ENCODE results near the gene PHLDA1.
A peak's percentile ranks its signal among the peaks of the same experiment; 100 is the strongest.

The PHLDA1 gene

DNA sequence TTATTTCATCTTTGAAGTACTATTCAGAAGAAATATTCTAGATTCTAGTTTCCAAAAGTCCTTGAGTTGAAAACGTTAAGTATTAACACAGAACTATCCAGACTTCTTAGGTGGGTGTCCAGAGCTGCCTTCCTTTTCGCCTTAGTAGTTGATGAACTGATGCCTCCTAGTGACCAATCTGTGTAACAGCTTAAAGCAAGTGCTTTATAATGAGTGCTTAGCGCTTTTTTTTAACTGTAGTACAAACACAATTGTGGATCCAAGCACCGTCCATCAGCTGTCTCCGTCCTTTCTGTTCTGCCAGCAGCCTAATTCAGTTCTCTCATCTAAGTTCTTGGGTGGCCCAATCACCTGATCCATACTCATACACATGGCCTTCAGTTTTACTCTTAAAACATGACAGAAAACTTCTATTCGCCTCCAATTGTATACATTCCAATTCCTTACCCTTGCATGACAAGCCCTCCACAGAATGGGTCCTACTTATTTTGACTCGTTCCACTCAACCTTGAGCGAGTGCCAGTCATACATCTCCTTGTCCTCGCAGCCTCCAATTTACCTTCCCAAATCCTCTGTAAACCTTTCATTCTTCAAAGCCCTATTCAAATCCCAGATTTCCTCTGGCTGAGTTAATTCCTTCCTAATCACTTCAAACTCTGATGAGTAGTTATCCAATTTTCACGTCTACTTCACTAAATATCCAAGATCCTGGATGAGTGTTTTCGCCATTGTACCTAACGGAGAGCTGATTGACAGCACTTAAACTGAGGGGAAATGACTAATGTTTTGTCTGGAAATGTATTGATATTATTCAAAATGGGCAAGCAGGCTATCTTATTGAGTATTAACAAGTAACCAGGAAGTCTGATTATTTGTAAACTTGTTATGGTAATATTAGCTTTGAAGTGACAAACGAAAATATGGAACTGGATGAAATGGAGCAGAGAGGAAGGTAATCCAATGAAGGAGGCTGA is 5.8 kb upstream of the PHLDA1 start:
- no peak for DNase-seq

DNA sequence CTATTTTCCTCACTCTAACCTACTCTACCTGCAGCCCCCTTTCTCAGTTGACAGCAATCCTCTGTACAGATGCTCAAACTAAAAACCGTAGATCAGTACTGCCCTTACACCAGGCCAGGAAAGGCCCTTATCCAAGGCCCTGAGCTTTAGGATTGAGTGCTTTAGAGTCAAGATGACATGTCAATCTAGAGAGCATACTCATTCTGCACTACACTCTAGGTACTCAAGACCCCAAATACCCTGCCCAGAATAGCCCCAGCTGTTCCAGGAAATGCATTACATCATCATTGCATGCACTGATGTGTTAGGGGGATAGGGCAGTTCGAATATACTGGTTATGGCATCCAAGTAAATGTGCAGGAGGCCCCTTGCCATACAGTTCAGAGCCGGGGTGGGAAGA is 3.5 kb upstream of the PHLDA1 start:
- no peak for DNase-seq

DNA sequence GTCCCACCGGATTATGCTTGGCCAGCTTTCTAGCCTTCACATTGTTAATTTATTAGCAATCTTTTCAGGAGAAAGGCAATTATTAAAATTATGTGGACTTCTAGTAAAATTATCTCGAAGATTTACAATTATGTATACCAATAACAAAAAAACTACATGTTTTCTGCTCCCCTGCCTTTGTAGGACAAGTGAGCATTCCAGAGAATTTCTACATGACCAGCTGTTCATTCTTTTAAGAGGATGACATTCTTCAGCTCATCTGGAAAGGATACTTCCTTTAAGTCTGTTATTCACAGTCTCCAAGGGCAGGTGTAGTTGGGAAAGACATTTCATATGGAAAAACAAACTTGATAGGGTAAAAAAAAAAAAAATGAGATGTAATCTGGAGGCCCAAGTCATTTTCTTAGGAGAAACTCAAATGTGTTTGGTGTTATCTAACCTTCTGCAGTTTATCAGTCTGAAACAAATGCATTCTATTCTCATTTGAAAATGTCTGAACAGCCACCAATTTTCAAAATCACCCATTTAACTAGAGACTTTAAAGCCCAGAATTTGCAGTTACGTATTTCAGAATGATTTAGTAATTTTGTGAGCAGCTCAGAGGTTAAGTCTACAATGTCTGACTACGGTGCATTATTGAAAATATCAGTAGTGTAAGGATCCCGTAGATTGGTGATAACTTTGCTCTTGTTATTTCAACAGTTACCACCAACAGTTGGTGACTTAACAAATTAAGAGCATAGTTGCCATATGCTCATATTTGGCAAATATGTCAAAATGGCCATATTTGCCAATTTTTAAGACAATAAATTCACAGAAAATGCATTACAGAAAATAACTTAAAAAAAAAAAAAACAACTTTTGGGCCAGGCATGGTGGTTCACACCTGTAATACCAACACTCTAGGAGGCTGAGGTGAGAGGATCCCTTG is 1.8 kb upstream of the PHLDA1 start:
- DNase-seq, result no peak

DNA sequence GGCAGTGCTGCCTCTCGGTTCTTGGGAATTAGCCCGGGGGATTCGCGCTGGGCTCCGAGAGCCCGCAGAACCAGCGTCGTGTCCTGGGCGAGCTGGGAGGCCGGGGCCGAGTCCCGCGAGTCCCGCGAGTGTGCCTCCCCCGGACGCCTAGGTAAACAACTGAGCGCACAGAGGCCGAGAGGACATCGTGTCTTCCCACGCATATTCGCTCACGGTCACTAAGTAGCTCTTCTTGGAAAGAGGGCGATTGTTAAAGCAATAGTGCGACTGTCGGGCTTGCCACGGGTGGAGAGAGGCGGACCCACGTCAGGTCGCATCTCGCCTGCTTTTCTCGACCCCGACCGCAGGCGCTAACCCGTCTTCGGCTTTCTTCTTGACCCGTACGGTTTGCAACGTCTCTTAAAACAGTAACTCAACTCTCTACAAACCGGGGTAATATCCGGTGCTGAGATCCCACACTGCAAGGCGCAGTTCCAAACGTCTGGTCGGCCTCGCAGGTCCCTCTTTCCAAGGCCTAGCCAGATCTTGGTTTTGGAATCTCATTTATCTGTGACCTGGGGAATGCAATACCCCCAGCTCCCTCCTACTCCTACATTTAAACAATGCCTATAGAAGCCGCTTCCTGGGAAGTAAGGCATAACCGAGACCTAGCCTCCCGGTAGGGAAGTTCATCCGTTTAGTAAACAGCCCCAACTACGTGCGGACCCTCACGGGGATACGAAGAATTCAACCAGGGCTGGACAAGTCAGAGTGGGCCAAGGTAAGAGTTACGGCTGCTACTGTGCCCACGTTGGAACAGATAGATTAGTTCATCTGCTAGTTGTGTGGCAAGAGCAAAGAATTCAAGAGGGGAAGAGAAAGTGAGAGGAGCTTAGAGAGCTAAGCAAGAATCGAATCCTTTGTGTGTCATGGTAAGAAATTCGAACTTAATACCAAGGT is 736 bp upstream of the PHLDA1 start:
- peak; percentile 32 to 43 for DNase-seq

DNA sequence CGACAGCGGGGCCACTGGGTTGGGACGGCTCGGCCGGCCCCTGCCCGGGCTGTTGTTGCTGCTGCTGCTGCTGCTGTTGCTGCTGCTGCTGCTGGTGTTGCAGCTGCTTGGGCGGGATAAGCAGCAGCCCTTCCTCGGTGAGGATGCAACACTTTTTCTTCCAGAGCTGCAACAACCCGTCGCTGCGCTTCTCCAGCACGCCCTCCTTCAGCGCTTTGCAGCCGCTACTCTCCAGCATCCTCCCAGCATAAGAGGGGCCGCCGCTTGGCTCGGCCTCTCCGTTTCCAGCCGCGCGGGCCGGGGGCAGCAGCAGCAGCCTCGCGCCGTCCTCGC is 529 bp downstream of the PHLDA1 start:
- DNase-seq, result no peak

DNA sequence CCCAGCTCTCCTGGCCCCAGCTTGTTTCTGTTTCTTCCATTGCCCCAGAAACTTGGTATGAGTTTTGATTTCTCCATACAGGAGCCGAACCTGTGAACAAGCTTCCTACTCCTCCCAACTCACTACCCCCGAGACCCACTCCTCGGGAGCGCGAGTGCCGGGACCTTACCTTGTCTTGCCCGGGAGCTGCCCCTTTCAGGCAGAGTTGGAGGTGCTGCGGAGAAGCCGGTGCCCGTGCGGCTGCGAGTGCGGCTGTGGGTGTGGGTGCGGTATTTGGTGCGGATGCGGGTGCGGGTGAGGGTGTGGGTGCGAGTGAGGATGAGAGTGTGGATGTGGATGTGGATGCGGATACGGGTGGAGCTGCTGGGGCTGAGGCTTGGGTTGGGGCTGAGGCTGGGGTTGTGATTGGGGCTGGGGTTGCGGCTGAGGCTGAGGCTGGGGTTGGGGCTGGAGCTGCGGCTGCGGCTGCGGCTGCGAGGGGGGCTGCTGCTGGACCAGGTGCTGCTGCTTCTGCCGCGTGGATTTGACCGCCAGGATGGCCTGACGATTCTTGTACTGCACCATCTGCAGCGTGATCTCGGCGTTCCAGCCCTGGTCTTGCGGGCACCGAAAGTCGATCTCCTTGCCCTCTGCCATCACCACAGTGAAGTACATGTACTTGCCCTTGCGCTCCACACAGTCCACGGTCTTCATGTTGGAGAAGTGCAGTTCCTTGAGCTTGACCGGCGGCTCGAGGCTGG is 1.1 kb downstream of the PHLDA1 start:
- peak; percentile 44 to 45 for DNase-seq

DNA sequence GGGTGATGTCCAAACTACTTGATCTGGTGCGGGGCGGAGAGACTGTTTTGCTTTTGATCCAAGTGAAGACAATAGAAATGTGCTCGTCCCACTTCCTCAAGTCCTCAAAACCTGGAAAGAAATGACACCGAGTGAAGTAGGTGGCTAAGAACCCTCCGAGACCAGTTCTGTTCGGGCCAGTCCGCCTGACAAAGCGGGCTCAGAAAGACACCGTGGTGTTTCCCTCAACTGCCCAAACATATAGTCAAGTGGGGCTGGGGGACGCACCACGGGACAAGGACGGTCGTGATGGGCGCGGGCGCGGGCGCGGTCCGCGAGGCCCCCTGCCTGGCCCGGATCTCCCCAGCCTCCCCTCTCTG is 1.6 kb downstream of the PHLDA1 start:
- DNase-seq, result no peak

DNA sequence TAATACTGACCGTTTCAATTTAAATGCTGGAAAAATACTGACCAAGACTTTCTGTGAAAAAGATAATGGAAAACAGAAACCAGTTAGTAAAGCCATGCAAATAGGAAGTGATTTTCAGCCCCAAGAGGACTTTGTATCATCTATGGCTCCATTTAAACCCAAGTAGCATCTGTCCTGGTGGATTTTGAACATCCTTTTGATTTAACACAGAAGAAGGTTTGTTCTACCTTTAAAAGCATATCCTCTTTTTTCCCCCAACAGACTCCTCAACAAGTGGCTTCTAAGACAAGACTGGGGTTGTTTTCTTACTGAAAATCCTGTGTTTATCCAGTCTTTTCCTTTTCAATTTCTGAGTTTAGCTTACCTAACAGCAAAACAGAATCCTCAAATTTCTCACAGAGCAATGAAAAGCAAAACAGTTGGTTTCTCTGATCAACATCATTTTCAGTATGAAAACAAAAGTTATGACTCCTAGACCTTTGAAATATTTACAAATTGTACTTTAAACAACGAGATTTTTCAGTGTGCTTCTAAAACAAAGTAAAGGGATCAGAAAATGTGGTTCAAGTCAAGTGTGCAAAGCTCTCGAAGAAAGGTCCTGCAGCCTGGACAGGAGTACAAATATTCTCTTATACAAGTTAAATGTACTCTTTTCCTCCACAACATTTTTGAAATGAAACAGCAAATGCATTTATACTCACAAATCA is 2.9 kb downstream of the PHLDA1 start:
- DNase-seq, result no peak

DNA sequence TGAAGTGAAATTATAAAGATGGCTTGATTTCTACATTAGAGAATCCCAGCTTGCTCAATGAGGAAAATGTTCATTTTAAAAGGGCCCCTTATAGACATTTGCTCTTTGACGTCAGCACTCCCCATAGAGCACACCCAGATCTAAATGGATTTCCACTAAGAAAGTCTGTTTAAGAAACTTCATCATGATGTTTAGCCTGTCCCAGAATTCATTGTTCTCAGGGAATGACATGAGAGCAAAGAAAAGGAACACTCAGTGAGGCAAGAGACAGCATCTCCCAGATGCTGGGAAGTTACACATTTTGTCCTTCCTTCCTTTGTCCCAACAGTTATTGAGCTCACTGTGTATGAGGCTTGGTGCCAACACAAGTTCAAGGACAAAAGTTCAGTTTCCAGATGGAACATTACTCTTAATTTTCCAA is 4.9 kb downstream of the PHLDA1 start:
- no peak for DNase-seq

DNA sequence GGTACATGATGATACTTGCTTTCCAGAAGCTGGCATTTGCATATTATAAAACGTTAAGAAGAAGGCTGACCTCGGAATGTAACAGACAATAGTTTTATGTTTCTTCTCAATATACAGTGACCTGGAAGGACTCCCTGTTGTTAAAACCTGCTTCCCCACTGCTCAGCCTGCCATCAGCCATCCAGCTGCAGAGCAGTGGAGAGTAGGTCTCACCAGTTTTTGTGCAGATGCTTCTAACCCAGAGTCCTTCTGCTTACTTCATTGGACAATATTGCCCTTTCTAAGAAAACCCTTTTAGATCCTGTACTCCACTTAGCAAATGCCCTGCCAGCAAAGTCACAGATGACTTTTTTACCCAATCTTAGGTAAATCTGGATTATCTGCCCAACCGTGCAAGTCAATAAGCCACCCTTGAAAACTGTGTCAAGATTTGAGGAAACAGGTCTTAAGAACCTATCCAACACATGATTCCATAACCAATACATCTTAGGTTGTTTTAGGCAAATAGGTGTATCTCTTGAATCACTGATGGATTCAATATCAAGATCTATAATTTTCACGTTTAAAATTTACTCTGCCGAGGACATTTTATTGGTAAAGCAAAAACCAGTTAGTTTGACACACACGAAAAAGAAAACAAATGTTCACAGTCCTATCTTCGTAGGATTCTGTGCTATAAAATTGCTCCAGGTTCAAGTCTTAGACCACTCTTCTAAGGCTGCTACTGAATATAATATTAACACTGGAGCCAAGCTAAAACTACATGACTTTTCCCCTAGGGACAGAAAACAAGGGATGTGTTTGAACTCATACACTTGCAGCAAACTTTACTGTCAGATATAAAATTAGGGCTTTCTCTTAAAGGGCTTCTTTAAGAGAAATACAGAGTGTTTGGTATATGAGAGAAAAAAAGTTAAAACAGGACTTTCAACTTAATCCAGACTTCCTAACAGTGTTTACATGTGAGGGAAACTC is 5.7 kb downstream of the PHLDA1 start:
- no peak for DNase-seq

DNA sequence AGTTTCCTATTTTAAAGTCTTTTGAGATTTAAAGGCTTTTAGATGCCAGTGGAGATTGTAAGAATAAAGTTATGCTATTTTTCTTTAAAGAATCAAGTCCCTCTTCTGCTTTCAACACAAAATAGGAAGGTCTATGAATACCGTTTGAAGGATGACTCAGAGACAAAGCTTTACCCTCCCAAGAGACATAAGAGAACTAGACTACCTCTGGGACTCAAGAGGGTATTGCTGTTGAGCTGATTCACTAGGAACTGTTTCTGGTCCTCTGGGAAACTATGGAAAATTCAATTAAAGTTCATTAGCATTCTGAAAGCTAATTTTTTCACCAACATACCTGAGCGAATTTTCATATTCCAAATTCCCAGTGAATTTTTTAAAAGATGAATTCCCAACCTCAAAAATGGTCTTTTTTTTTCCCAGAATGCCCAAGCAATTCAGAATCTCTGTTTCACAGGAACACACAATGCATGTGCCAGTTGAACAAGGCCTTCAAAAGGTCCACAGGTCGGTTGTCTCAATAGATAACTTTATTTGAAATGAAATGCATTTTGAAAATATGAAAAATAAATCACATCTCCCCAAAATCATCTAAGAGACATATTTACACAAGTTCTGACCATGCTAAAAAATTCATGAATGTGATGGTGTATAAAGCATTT is 6.5 kb downstream of the PHLDA1 start:
- DNase-seq, result no peak

DNA sequence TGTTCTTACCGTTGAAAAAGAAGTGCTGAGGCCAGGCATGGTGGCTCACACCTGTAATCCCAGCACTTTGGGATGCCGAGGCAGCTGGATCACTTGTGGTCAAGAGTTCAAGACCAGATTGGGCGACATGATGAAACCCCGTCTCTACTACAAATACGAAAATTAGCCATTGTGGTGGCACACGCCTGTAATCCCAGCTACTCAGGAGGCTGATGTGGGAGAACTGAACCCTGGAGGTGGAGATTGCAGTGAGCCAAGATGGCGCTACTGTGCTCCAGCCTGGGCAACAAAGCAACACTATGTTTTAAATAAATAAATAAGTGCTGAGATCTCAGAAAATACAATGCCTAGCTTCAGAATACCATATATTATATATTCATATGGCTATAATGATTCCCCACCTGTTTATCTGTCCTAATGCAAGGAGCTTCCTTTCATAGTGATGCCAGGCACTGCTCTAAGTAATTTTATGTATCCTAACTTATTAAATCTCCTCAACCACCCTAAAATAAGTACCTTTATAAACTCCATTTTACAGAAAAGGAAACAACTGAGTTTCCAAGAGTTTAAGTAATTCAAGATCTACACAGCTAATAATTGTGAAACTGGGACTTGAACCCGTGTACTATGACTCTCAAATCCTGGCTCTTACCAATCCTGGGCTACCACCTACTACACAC is 7.3 kb downstream of the PHLDA1 start:
- no peak for DNase-seq

DNA sequence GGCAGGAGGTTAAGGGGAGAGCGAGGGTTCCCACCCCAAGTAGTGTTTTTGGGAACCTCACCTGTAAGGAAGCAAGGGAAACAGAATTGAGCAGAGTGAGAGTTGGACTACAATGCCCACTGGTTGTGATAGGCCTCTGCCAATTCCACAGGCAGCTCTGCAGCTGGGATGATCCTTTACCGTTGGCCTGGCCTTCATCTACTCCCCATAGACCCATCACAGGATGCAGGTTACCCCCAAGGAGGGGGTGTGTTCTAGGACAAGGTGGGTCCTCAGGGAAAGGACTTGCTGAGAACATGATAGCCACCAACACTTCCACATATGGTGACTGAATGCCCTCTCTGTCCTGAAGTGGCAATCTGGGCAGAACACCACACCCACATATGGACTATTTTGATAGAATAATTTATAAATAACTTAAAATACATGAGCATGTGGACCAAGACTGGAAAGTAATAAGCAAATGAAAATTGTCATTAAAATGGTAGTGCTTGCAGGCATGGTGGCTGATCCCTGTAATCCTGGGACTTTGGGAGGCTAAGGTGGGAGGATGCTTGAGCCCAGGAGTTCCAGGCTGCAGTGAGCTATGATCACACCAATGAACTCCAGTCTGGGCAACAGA is 8.4 kb downstream of the PHLDA1 start:
- no peak for DNase-seq

DNA sequence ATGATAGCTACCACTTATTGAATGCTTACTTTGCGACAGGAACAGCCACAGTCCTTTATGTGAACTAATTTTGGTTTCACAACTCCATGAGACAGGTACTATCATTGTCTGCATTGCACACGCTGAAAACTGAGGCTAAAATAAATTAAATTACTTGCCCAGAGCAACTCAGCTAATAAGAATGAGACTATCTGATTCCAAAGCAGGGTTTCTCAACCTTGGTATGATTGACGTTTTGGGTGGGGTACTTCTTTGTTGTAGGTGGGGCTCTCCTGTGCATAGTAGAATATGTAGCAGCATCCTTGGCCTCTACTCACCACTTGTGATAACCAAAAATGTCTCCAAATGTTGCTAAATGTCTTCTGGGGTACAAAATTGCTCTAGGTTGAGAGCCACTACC is 9.1 kb downstream of the PHLDA1 start:
- DNase-seq, result no peak

DNA sequence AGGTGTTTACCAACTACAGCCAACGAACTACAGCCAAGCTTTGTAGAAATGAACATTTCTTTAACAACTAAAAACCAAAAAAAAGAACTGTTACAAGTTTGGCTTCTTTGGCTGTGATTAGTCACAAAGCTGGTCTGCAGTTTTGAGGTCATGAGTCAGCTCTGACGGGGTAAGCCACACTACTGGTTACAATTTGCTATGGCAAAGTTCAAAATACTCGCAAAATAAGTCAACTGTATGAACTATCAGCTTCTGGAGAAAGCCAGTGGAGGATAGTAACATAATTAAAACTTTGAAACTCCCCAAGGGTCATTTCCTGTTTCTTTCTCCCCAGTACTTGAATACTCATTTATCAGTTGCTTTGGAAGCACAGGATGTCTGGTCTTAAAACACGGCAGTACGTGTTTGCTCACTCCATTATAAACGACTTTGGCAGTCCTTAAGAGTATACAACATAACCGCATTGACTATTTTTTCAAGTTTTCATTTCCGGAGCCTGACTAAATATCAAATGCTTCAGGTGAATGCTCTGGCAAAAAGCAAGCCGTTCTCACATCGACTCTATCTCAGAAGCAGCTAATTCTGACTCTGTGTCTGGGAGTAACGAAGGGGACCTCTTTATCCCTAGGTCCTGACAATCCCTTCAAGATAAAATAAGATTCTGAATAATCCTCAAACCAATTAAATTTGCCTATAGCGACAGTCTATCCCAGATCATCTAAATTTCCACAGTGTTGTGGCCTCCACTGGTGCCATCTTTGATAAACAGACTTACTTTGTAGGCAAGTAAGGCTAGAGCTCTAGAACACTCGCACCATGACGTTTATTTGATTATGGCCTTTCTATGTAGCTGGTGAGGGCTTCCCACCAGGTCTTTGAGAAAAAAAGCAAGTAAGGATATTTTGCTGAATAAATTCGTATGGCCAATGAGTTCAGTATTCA is 10.6 kb downstream of the PHLDA1 start:
- DNase-seq, result peak; percentile 54 to 55

DNA sequence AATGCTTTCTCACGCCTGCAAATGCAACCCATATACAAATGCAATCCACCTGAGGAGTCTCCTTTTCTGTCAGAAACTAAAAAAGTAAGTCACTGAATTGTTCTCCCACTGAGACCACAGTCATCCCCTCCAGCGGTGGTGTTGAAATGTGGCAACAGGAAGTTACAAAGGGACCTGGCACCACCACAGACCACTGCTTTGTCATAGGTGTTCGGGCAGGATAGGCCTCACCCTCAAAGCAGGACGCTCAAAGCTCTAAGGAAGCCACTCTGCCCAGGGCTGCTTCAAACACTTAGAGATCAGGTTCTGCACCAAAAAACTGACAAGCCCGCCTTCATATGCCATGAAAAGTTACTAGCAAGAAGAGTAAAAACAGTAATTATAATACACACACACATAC is 11.3 kb downstream of the PHLDA1 start:
- peak; percentile 61 to 66 for DNase-seq

DNA sequence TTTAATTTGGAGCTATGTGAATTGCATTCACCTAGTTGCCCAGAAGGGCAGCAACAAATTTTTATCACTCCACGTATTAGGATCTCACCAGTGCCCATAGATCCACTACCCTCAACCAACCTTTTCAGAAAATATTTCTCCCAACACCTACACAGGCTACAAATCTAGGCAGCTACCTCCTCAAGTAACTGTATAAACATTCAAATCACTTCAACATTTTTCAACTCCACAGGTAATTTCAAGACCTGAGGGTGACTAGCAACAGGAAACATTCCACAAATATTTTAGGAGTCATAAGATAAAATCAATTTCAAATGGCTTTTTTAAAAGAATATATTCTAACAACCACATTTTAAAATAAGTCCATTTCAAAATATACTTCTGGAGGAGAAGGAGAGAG is 12.9 kb downstream of the PHLDA1 start:
- DNase-seq, result no peak
